ENCODE measurements around the gene ZNF609. TPM values are rescaled to one million over a fixed set of nuclear protein-coding genes. Genes with fewer than 3 reads are reported as not detected.
A peak's percentile ranks its signal among the peaks of the same experiment; 100 is the strongest.

The ZNF609 gene
- polyA plus RNA-seq, 3 donors: 1.3 to 13.2 (median 1.7) TPM

DNA sequence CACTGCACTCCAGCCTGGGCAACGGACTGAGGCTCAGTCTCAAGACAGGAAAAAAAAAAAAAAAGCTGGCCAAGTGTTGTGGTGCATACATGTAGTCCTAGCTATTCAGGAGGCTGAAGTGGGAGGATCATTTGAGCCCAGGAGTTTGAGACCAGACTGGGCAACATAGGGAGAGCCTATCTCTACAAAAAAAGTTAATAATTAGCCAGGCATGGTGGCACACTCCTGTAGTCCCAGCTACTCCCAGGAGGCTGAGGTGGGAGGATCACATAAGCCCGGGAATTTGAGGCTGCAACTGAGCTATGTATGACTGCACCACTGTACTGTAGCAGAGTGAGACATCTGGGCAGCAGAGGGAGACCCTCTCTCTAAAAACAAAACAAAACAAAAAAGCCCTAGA is 256.1 kb downstream of the ZNF609 start:
- no peak overlapping the region for H3K4me3 Mint-ChIP-seq
- Histone ChIP-seq H3K9me3 (replicated peaks in 1 of 2; ENCODE audit: control insufficient read depth in 1 of 2, insufficient read depth in 1 of 2, low read length in 2 of 2) (no peaks in the 10 kb centered on the region), H3K27ac (ENCODE audit: low read depth in 1 of 2, low read length in 2 of 2) (no peak overlapping the region), H3K27me3 (ENCODE audit: control insufficient read depth in 2 of 2, insufficient read depth in 2 of 2, low read length in 2 of 2) (no peaks in the 10 kb centered on the region), H3K4me3 (replicated peaks in 1 of 3; ENCODE audit: low read depth in 2 of 3, low read length in 3 of 3) (no peak overlapping the region), H3K9ac (ENCODE audit: insufficient read depth, low read length, poor library complexity, severe bottlenecking) (no peak overlapping the region), H3K79me2 (ENCODE audit: insufficient read depth, low read length) (no peaks in the 10 kb centered on the region), H3K36me3 (replicated peaks in 1 of 2; ENCODE audit: control insufficient read depth in 1 of 2, insufficient read depth in 2 of 2, low read length in 2 of 2) (no peaks in the 10 kb centered on the region), H4K20me1 (ENCODE audit: insufficient read depth, low read length) (no peaks in the 10 kb centered on the region), H2AFZ (ENCODE audit: insufficient read depth, low read depth, low read length, poor library complexity, severe bottlenecking) (no peak overlapping the region), H3K4me2 (replicated peaks; ENCODE audit: extremely low read depth, low read length, poor library complexity, severe bottlenecking) (no peak overlapping the region), H3K4me1 (ENCODE audit: control insufficient read depth in 1 of 2, insufficient read depth in 2 of 2, low read length in 2 of 2) (peaks cover 14% of the 10 kb centered on the region in 2 donors)
- peaks cover 0 to 4% (median 0%) of the 10 kb centered on the region in 7 donors for H3K9me3 Mint-ChIP-seq
- H3K36me3 Mint-ChIP-seq: no peaks in the 10 kb centered on the region
- TF ChIP-seq, protein P1, sequence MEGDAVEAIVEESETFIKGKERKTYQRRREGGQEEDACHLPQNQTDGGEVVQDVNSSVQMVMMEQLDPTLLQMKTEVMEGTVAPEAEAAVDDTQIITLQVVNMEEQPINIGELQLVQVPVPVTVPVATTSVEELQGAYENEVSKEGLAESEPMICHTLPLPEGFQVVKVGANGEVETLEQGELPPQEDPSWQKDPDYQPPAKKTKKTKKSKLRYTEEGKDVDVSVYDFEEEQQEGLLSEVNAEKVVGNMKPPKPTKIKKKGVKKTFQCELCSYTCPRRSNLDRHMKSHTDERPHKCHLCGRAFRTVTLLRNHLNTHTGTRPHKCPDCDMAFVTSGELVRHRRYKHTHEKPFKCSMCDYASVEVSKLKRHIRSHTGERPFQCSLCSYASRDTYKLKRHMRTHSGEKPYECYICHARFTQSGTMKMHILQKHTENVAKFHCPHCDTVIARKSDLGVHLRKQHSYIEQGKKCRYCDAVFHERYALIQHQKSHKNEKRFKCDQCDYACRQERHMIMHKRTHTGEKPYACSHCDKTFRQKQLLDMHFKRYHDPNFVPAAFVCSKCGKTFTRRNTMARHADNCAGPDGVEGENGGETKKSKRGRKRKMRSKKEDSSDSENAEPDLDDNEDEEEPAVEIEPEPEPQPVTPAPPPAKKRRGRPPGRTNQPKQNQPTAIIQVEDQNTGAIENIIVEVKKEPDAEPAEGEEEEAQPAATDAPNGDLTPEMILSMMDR (IDR thresholded peaks at IDR 0.05): no peak
- intact Hi-C loops (cut with micrococcal nuclease): no loop called here
- H3K27me3 Mint-ChIP-seq (ENCODE audit: low read depth in 3 of 3): peaks cover 0 to 2% (median 0%) of the 10 kb centered on the region in 3 donors
- no peak for DNase-seq
- WGBS (ENCODE audit: insufficient coverage): 100% methylated on average over 1 of the region's 2 CpGs
- H3K4me1 Mint-ChIP-seq: peaks cover 23% of the 10 kb centered on the region
- peak overlapping the region in 1 of 7 donors; percentile 46 for H3K27ac Mint-ChIP-seq

DNA sequence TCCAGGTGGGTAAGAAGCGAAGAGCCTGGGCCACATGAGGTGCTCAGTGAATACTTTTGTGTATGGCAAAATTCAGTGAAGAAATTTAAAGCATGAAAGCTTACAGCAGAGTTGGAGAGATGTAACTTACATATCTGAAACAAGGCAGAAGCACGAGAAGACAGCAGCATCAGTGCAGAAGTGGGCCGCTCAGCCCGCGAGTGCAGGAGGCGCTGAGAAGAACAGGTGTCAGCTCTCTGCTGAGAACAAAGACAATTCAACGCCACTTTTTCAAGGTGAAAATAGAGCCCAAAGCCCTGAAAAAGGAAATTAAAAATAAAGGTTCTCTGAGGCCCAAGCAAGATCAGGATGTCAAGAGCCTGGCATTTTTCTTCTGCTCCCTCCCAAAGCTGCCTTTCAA is 256.8 kb downstream of the ZNF609 start:
- no peaks in the 10 kb centered on the region for H4K20me1 ChIP-seq (ENCODE audit: insufficient read depth, low read length)
- H3K27me3 ChIP-seq (ENCODE audit: control insufficient read depth in 2 of 2, insufficient read depth in 2 of 2, low read length in 2 of 2): no peaks in the 10 kb centered on the region
- peaks cover 14% of the 10 kb centered on the region in 2 donors for H3K4me1 ChIP-seq (ENCODE audit: control insufficient read depth in 1 of 2, insufficient read depth in 2 of 2, low read length in 2 of 2)
- Mint-ChIP-seq H3K27ac (no peak overlapping the region), H3K36me3 (no peaks in the 10 kb centered on the region), H3K27me3 (ENCODE audit: low read depth in 3 of 3) (peaks cover 0 to 2% (median 0%) of the 10 kb centered on the region in 3 donors), H3K4me1 (peaks cover 21% of the 10 kb centered on the region), H3K9me3 (peaks cover 0 to 4% (median 0%) of the 10 kb centered on the region in 7 donors), H3K4me3 (no peak overlapping the region)
- TF ChIP-seq, protein P1 (IDR thresholded peaks at IDR 0.05): no peak
- H3K4me3 ChIP-seq (replicated peaks in 1 of 3; ENCODE audit: low read depth in 2 of 3, low read length in 3 of 3): no peak overlapping the region
- H3K36me3 ChIP-seq (replicated peaks in 1 of 2; ENCODE audit: control insufficient read depth in 1 of 2, insufficient read depth in 2 of 2, low read length in 2 of 2): no peaks in the 10 kb centered on the region
- no peaks in the 10 kb centered on the region for H3K9me3 ChIP-seq (replicated peaks in 1 of 2; ENCODE audit: control insufficient read depth in 1 of 2, insufficient read depth in 1 of 2, low read length in 2 of 2)
- WGBS (ENCODE audit: insufficient coverage): 99% methylated on average over 7 of the region's 7 CpGs
- H3K27ac ChIP-seq (ENCODE audit: low read depth in 1 of 2, low read length in 2 of 2): no peak overlapping the region
- no peak overlapping the region for H3K9ac ChIP-seq (ENCODE audit: insufficient read depth, low read length, poor library complexity, severe bottlenecking)
- H3K79me2 ChIP-seq (ENCODE audit: insufficient read depth, low read length): no peaks in the 10 kb centered on the region
- no peak overlapping the region for H3K4me2 ChIP-seq (replicated peaks; ENCODE audit: extremely low read depth, low read length, poor library complexity, severe bottlenecking)
- H2AFZ ChIP-seq (ENCODE audit: insufficient read depth, low read depth, low read length, poor library complexity, severe bottlenecking): no peak overlapping the region
- intact Hi-C loops (cut with micrococcal nuclease): no loop called here
- no peak for DNase-seq

All from CD14-positive monocyte (primary cell).